Endothelial cell (in vitro differentiated cells): Measurements from ENCODE around the gene DVL1. TPM values are rescaled to one million over a fixed set of nuclear protein-coding genes. Genes with fewer than 3 reads are reported as not detected.

Experiments
- DNase-seq: peaks from one replicate; pipeline ENCODE4 v3.0.0; 2021; ENCODE audit warnings: low spot score
- H3K27ac Mint-ChIP-seq: one replicate; pipeline ENCODE4 v1.8.0; 2021; ENCODE audit warnings: mixed read lengths, inconsistent platforms; ENCODE audit not compliant: unreplicated experiment
- H3K27me3 Mint-ChIP-seq: one replicate; pipeline ENCODE4 v1.8.0; 2021; ENCODE audit warnings: mild to moderate bottlenecking, moderate library complexity, mixed read lengths, inconsistent platforms; ENCODE audit not compliant: unreplicated experiment
- H3K36me3 Mint-ChIP-seq: one replicate; pipeline ENCODE4 v1.8.0; 2021; ENCODE audit warnings: mild to moderate bottlenecking, low read depth, mixed read lengths, inconsistent platforms; ENCODE audit not compliant: unreplicated experiment
- H3K4me1 Mint-ChIP-seq: one replicate; pipeline ENCODE4 v1.8.0; 2021; ENCODE audit warnings: mild to moderate bottlenecking, mixed read lengths, inconsistent platforms; ENCODE audit not compliant: unreplicated experiment
- H3K4me3 Mint-ChIP-seq: one replicate; pipeline ENCODE4 v1.8.0; 2021; ENCODE audit warnings: mild to moderate bottlenecking, mixed read lengths, inconsistent platforms; ENCODE audit not compliant: unreplicated experiment
- H3K9me3 Mint-ChIP-seq: one replicate; pipeline ENCODE4 v1.8.0; 2021; ENCODE audit warnings: mixed read lengths, inconsistent platforms; ENCODE audit not compliant: unreplicated experiment
- total RNA-seq: library from RNA; stranded (reverse); fragmentation: NEBNext Ultra II Directional; extraction: Animal tissue kit (Norgen Biotek cat#: 25700); gene quantifications from one replicate; pipeline ENCODE4 v1.2.1, GENCODE V29; 2021; ENCODE audit not compliant: unreplicated experiment
- TF ChIP-seq, protein P1 (sequence below): fragments of 200-600 bp; sonication (generic); IDR thresholded peaks from one replicate; pipeline ENCODE4 v1.5.0; 2021; ENCODE audit warnings: antibody characterized with exemption; ENCODE audit not compliant: unreplicated experiment

The DVL1 gene
- total RNA-seq, 1 donor from 2014 or later: 26.7 TPM

DNA sequence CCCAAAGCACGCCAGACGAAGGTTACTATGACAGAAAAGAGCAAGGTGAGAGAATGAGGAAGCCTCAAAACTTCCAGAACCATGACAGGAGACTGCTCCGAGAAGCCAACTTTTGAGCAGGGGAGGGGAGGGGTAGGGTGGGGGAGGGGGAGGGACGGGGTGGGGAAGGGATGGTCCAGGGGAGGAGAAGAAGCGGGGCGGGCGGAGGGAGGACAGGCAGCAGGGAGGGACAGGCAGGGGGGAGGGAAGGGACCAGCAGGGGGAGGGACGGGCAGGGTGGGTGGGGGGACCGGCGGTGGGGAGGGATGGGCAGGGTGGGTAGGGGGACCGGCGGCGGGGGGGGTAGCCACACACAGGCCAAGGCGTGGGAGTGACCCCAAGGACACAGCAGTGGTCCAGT, 26.8 kb downstream of the DVL1 start:
- peaks cover 12% of the 10 kb centered on the region for H3K27me3 Mint-ChIP-seq
- H3K27ac Mint-ChIP-seq: no peak overlapping the region

GRCh38 chr1:1321477-1321876, 27.7 kb downstream of the DVL1 start:
- peaks cover 12% of the 10 kb centered on the region for H3K27me3 Mint-ChIP-seq
- H3K4me3 Mint-ChIP-seq: no peak overlapping the region
- DNase-seq: no peak
- peaks cover 19% of the 10 kb centered on the region for H3K4me1 Mint-ChIP-seq
- H3K36me3 Mint-ChIP-seq: peaks cover 14% of the 10 kb centered on the region
- TF ChIP-seq, protein P1, sequence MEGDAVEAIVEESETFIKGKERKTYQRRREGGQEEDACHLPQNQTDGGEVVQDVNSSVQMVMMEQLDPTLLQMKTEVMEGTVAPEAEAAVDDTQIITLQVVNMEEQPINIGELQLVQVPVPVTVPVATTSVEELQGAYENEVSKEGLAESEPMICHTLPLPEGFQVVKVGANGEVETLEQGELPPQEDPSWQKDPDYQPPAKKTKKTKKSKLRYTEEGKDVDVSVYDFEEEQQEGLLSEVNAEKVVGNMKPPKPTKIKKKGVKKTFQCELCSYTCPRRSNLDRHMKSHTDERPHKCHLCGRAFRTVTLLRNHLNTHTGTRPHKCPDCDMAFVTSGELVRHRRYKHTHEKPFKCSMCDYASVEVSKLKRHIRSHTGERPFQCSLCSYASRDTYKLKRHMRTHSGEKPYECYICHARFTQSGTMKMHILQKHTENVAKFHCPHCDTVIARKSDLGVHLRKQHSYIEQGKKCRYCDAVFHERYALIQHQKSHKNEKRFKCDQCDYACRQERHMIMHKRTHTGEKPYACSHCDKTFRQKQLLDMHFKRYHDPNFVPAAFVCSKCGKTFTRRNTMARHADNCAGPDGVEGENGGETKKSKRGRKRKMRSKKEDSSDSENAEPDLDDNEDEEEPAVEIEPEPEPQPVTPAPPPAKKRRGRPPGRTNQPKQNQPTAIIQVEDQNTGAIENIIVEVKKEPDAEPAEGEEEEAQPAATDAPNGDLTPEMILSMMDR: no peak
- no peak overlapping the region for H3K27ac Mint-ChIP-seq
- no peaks in the 10 kb centered on the region for H3K9me3 Mint-ChIP-seq

More for the DNA sequence above, 26.8 kb downstream of the DVL1 start:
- Mint-ChIP-seq H3K36me3 (peaks cover 11% of the 10 kb centered on the region), H3K4me3 (peak overlapping the region; percentile 56), H3K4me1 (peaks cover 17% of the 10 kb centered on the region), H3K9me3 (no peaks in the 10 kb centered on the region)
- TF ChIP-seq, protein P1: no peak
- DNase-seq: no peak

- H3K27ac Mint-ChIP-seq: no peak overlapping the region
- no peak for DNase-seq
Measured at GRCh38 chr1:1320666-1321448, 28.4 kb downstream of the DVL1 start.

GRCh38 chr1:1319646-1319941, 29.6 kb downstream of the DVL1 start:
- peaks cover 8% of the 10 kb centered on the region for H3K27me3 Mint-ChIP-seq
- H3K9me3 Mint-ChIP-seq: no peaks in the 10 kb centered on the region
- no peak overlapping the region for H3K4me3 Mint-ChIP-seq
- DNase-seq: no peak
- no peak overlapping the region for H3K27ac Mint-ChIP-seq
- peaks cover 14% of the 10 kb centered on the region for H3K36me3 Mint-ChIP-seq
- TF ChIP-seq, protein P1: no peak
- peaks cover 15% of the 10 kb centered on the region for H3K4me1 Mint-ChIP-seq

More at GRCh38 chr1:1320666-1321448, 28.4 kb downstream of the DVL1 start:
- Mint-ChIP-seq H3K36me3 (peaks cover 14% of the 10 kb centered on the region), H3K4me1 (peaks cover 15% of the 10 kb centered on the region), H3K9me3 (no peaks in the 10 kb centered on the region), H3K27me3 (peaks cover 8% of the 10 kb centered on the region), H3K4me3 (no peak overlapping the region)
- TF ChIP-seq, protein P1: no peak
